ENCODE results near the gene TM9SF3.
"Not testable (repeated sequence)": the region's sequence is repeated elsewhere in the genome, so short reads cannot be mapped to it uniquely, and the experiment has no call there.

Gene TM9SF3

GRCh38 chr10:96596422-96597407 lies 9.9 kb upstream of the TM9SF3 start:
- no peak for DNase-seq

- DNase-seq = no peak
Observed at GRCh38 chr10:96595741-96596140, 8.9 kb upstream of the TM9SF3 start.

- DNase-seq = no peak
Observed at GRCh38 chr10:96591946-96592345, 5.1 kb upstream of the TM9SF3 start.

- no peak for DNase-seq
Observed at GRCh38 chr10:96588616-96589419, 2.0 kb upstream of the TM9SF3 start.

GRCh38 chr10:96588060-96588554 lies 1.3 kb upstream of the TM9SF3 start:
- DNase-seq = no peak

GRCh38 chr10:96587264-96588059 lies 650 bp upstream of the TM9SF3 start:
- peak in 2 of 4 experiments; percentile 42 to 56 for DNase-seq

- DNase-seq = peak in 2 of 4 experiments; percentile 7 to 28
Observed at GRCh38 chr10:96585736-96586418, 935 bp downstream of the TM9SF3 start.

GRCh38 chr10:96584474-96584873 lies 2.3 kb downstream of the TM9SF3 start:
- no peak for DNase-seq

GRCh38 chr10:96584035-96584434 lies 2.8 kb downstream of the TM9SF3 start:
- DNase-seq = no peak

GRCh38 chr10:96579133-96579532 lies 7.7 kb downstream of the TM9SF3 start:
- DNase-seq = no peak

- no peak for DNase-seq
Observed at GRCh38 chr10:96578633-96579032, 8.2 kb downstream of the TM9SF3 start.

- no peak for DNase-seq
Observed at GRCh38 chr10:96578022-96578421, 8.8 kb downstream of the TM9SF3 start.

- DNase-seq = no peak
Observed at GRCh38 chr10:96577069-96577468, 9.7 kb downstream of the TM9SF3 start.

GRCh38 chr10:96576277-96576980 lies 10.4 kb downstream of the TM9SF3 start:
- no peak for DNase-seq

GRCh38 chr10:96574564-96574963 lies 12.2 kb downstream of the TM9SF3 start:
- DNase-seq = not testable (repeated sequence)

- no peak for DNase-seq
Observed at GRCh38 chr10:96573036-96573435, 13.8 kb downstream of the TM9SF3 start.

- DNase-seq = no peak
Observed at GRCh38 chr10:96570983-96571964, 15.5 kb downstream of the TM9SF3 start.

GRCh38 chr10:96570511-96570910 lies 16.3 kb downstream of the TM9SF3 start:
- no peak for DNase-seq

- DNase-seq = no peak
Observed at GRCh38 chr10:96568402-96568801, 18.4 kb downstream of the TM9SF3 start.

GRCh38 chr10:96565774-96566173 lies 21.0 kb downstream of the TM9SF3 start:
- DNase-seq = no peak

Data from activated naive CD4-positive, alpha-beta T cell (primary cell).